Neural cell (in vitro differentiated cells): Measurements from ENCODE around the gene FBXO10. TPM values are rescaled to one million over a fixed set of nuclear protein-coding genes. Genes with fewer than 3 reads are reported as not detected.
"Not testable (repeated sequence)": the region's sequence is repeated elsewhere in the genome, so short reads cannot be mapped to it uniquely, and the experiment has no call there.

Experiments used
- H2AFZ ChIP-seq: fragments of 200-600, 300-800 bp; sonication (generic), shearing (Covaris generic); 2 replicates; pipeline ENCODE4 v1.6.0; 2014; ENCODE audit warnings: low read depth, mild to moderate bottlenecking, antibody characterized with exemption, low read length, moderate library complexity
- H3F3A ChIP-seq: fragments of 200-600 bp; shearing (Covaris generic); 2 replicates; pipeline ENCODE4 v1.6.1; 2016; ENCODE audit warnings: mild to moderate bottlenecking, moderate library complexity, mixed read lengths, antibody characterized with exemption, low read length; ENCODE audit not compliant: insufficient read depth, poor library complexity, severe bottlenecking
- H3K27ac ChIP-seq: fragments of 200-600, 300-800 bp; sonication (generic), shearing (Covaris generic); 2 replicates; pipeline ENCODE4 v1.5.1; 2014; ENCODE audit warnings: mild to moderate bottlenecking, low read length, moderate library complexity
- H3K27me3 ChIP-seq: fragments of 300-800, 200-600 bp; sonication (generic), shearing (Covaris generic); 2 replicates; pipeline ENCODE4 v1.6.0; 2014; ENCODE audit warnings: mild to moderate bottlenecking, low read depth, low read length, moderate library complexity; ENCODE audit not compliant: insufficient read depth
- H3K36me3 ChIP-seq: fragments of 300-800, 200-600 bp; sonication (generic), shearing (Covaris generic); 2 replicates; pipeline ENCODE4 v1.5.1; 2014; ENCODE audit warnings: mild to moderate bottlenecking, antibody characterized with exemption, low read length, moderate library complexity; ENCODE audit not compliant: insufficient read depth
- H3K4me2 ChIP-seq: fragments of 300-800, 200-600 bp; sonication (generic), shearing (Covaris generic); 2 replicates; pipeline ENCODE4 v1.6.0; 2014; ENCODE audit warnings: mild to moderate bottlenecking, low read length
- H3K4me3 ChIP-seq: fragments of 300-800, 200-600 bp; sonication (generic), shearing (Covaris generic); 2 replicates; pipeline ENCODE4 v1.5.1; 2014; ENCODE audit warnings: mild to moderate bottlenecking, low read length, moderate library complexity
- H3K79me2 ChIP-seq: fragments of 200-600 bp; shearing (Covaris generic); replicated peaks from 2 replicates; pipeline ENCODE4 v1.6.0; 2014; ENCODE audit warnings: mild to moderate bottlenecking, low read length, moderate library complexity; ENCODE audit not compliant: insufficient read depth
- H3K9ac ChIP-seq: fragments of 300-800, 200-600 bp; sonication (generic), shearing (Covaris generic); 2 replicates; pipeline ENCODE4 v1.6.1; 2016; ENCODE audit warnings: mild to moderate bottlenecking, low read length, mixed read lengths
- H3K9me2 ChIP-seq: fragments of 200-600 bp; shearing (Covaris generic); 2 replicates; pipeline ENCODE4 v1.6.1; 2016; ENCODE audit warnings: mild to moderate bottlenecking, low read length, mixed read lengths; ENCODE audit not compliant: insufficient read depth
- H3K9me3 ChIP-seq: fragments of 200-600, 300-800 bp; sonication (generic), shearing (Covaris generic); 2 replicates; pipeline ENCODE4 v1.6.1; 2016; ENCODE audit warnings: mild to moderate bottlenecking, mixed run types, low read length, moderate library complexity, mixed read lengths
- H4K20me1 ChIP-seq: fragments of 200-600 bp; shearing (Covaris generic); 2 replicates; pipeline ENCODE4 v1.6.1; 2016; ENCODE audit warnings: mild to moderate bottlenecking, mixed run types; ENCODE audit not compliant: insufficient read depth
- CTCF ChIP-seq: fragments of 450-650 bp; IDR thresholded peaks from 2 replicates; pipeline ENCODE4 v1.5.1; 2014; ENCODE audit warnings: antibody characterized with exemption, mild to moderate bottlenecking, moderate library complexity; ENCODE audit not compliant: poor library complexity, severe bottlenecking
- EP300 ChIP-seq: fragments of 450-650 bp; conservative IDR thresholded peaks from 2 replicates; pipeline ENCODE4 v1.6.1; 2014; ENCODE audit warnings: antibody characterized with exemption, mild to moderate bottlenecking, moderate library complexity; ENCODE audit not compliant: poor library complexity, severe bottlenecking
- EZH2 ChIP-seq: fragments of 200-600, 300-800 bp; shearing (Covaris generic), sonication (generic); IDR thresholded peaks from 2 replicates; pipeline ENCODE4 v1.6.1; 2014; ENCODE audit warnings: antibody characterized with exemption, low read length, borderline replicate concordance, mild to moderate bottlenecking; ENCODE audit not compliant: insufficient read depth, poor library complexity, severe bottlenecking
- MXI1 ChIP-seq: fragments of 450-650 bp; conservative IDR thresholded peaks from 2 replicates; pipeline ENCODE4 v1.6.1; 2014; ENCODE audit warnings: antibody characterized with exemption, mild to moderate bottlenecking; ENCODE audit not compliant: poor library complexity, severe bottlenecking
- POLR2AphosphoS5 ChIP-seq: IDR thresholded peaks from 2 replicates; pipeline ENCODE4 v1.6.1; 2012
- RAD21 ChIP-seq: fragments of 450-650 bp; conservative IDR thresholded peaks from 2 replicates; pipeline ENCODE4 v1.6.1; 2014; ENCODE audit warnings: antibody characterized with exemption, mild to moderate bottlenecking, moderate library complexity
- REST ChIP-seq: IDR thresholded peaks from 2 replicates; pipeline ENCODE4 v1.6.1; 2012; ENCODE audit warnings: borderline replicate concordance
- SMC3 ChIP-seq: fragments of 450-650 bp; conservative IDR thresholded peaks from 2 replicates; pipeline ENCODE4 v1.6.1; 2014; ENCODE audit warnings: antibody characterized with exemption, mild to moderate bottlenecking, moderate library complexity; ENCODE audit not compliant: poor library complexity
- TAF1 ChIP-seq: IDR thresholded peaks from 2 replicates; pipeline ENCODE4 v1.6.1; 2012; ENCODE audit warnings: low read depth
- polyA plus RNA-seq: library from polyadenylated mRNA; depleted of rRNA; stranded (reverse); fragments of >200 nt; gene quantifications from 2 replicates; pipeline ENCODE4 v1.2.3, GENCODE V29; 2014

The FBXO10 gene
- polyA plus RNA-seq, 1 donor from 2014 or later: 16.0 TPM

- Histone ChIP-seq H3K9me2 (no peaks in the 10 kb centered on the region), H3K9me3 (no peaks in the 10 kb centered on the region), H3K4me2 (no peak overlapping the region), H2AFZ (no peak overlapping the region), H3F3A (no peaks in the 10 kb centered on the region), H3K4me3 (no peak overlapping the region), H4K20me1 (no peaks in the 10 kb centered on the region), H3K27me3 (no peaks in the 10 kb centered on the region), H3K27ac (no peak overlapping the region), H3K36me3 (no peaks in the 10 kb centered on the region), H3K9ac (no peak overlapping the region), H3K79me2 (no peaks in the 10 kb centered on the region)
- no peak for TF ChIP-seq SMC3
These were observed 26.6 kb upstream of the FBXO10 start for GRCh38 chr9:37602817-37603216.

- not testable (repeated sequence) for H3K9me2 ChIP-seq, H2AFZ ChIP-seq
These were observed 25.9 kb upstream of the FBXO10 start for GRCh38 chr9:37602061-37602460.

GRCh38 chr9:37596504-37596903 is 20.3 kb upstream of the FBXO10 start:
- Histone ChIP-seq H4K20me1 (no peaks in the 10 kb centered on the region), H3K4me3 (no peak overlapping the region), H3K27me3 (no peaks in the 10 kb centered on the region), H3K4me2 (no peak overlapping the region), H3K9me3 (no peaks in the 10 kb centered on the region), H3K36me3 (no peaks in the 10 kb centered on the region), H3F3A (no peaks in the 10 kb centered on the region), H3K27ac (no peak overlapping the region), H2AFZ (no peak overlapping the region), H3K9me2 (no peaks in the 10 kb centered on the region), H3K9ac (no peak overlapping the region), H3K79me2 (peaks cover 4% of the 10 kb centered on the region)
- TF ChIP-seq RAD21: no peak
- no peak for TF ChIP-seq EP300
- no peak for TF ChIP-seq MXI1
- TF ChIP-seq POLR2AphosphoS5: no peak
- no peak for TF ChIP-seq TAF1
- no peak for TF ChIP-seq EZH2
- TF ChIP-seq CTCF: no peak
- no peak for TF ChIP-seq SMC3
- TF ChIP-seq REST: no peak

More at GRCh38 chr9:37602061-37602460, 25.9 kb upstream of the FBXO10 start:
- H4K20me1 ChIP-seq, H3K79me2 ChIP-seq, H3F3A ChIP-seq, H3K27me3 ChIP-seq, H3K9ac ChIP-seq, H3K9me3 ChIP-seq, H3K27ac ChIP-seq, H3K4me3 ChIP-seq, H3K4me2 ChIP-seq, H3K36me3 ChIP-seq: not testable (repeated sequence)
